Keratinocyte (primary cell): ENCODE results near the gene TGFB1I1. TPM values are rescaled to one million over a fixed set of nuclear protein-coding genes. Genes with fewer than 3 reads are reported as not detected.

Experiments used
- DNase-seq: peaks from one replicate; pipeline ENCODE4 v3.0.0-alpha.2; 2011; ENCODE audit warnings: low read depth, missing footprints, low spot score
- FAIRE-seq: peaks from 2 replicates; lab custom pipeline; 2011; peaks lifted over from hg19 to GRCh38; lab: Jason Lieb, UNC
- H2AFZ ChIP-seq: 2 replicates; pipeline ENCODE4 v1.6.0; 2012; ENCODE audit warnings: low read length, control low read depth, inconsistent platforms; ENCODE audit not compliant: control insufficient read depth
- H3K27ac ChIP-seq: 2 replicates; pipeline ENCODE4 v1.5.1; 2011; ENCODE audit warnings: low read length; ENCODE audit not compliant: control insufficient read depth, insufficient read depth
- H3K27me3 ChIP-seq: 3 replicates; pipeline ENCODE4 v1.6.0; 2011; ENCODE audit warnings: low read length; ENCODE audit not compliant: control insufficient read depth, insufficient read depth; ENCODE audit errors: extremely low read depth
- H3K36me3 ChIP-seq, 2 experiments: 2 replicates in 1 of 2; 3 replicates in 1 of 2; pipeline ENCODE4 v1.5.1; 2011; ENCODE audit warnings: low read length in 2 of 2, mild to moderate bottlenecking in 1 of 2; ENCODE audit not compliant: control insufficient read depth in 2 of 2, insufficient read depth in 2 of 2; ENCODE audit errors: extremely low read depth in 1 of 2
- H3K4me1 ChIP-seq: 3 replicates; pipeline ENCODE4 v1.5.1; 2011; ENCODE audit warnings: low read length; ENCODE audit not compliant: control insufficient read depth, insufficient read depth; ENCODE audit errors: extremely low read depth
- H3K4me2 ChIP-seq: 3 replicates; pipeline ENCODE4 v1.6.0; 2011; ENCODE audit warnings: low read depth, low read length; ENCODE audit not compliant: control insufficient read depth, insufficient read depth; ENCODE audit errors: extremely low read depth
- H3K4me3 ChIP-seq, 3 experiments: fragments of 200-600 bp in 1 of 3; sonication (generic) in 1 of 3; 2 replicates in 2 of 3; 3 replicates in 1 of 3; pipeline ENCODE4 v1.5.1; 2011 to 2016; ENCODE audit warnings: low read length in 3 of 3, mild to moderate bottlenecking in 3 of 3, control low read depth in 2 of 3, inconsistent platforms in 1 of 3, low read depth in 1 of 3, mixed read lengths in 1 of 3, mixed run types in 1 of 3, moderate library complexity in 1 of 3; ENCODE audit not compliant: control insufficient read depth in 2 of 3, insufficient read depth in 2 of 3; ENCODE audit errors: extremely low read depth in 1 of 3
- H3K79me2 ChIP-seq: 2 replicates; pipeline ENCODE4 v1.6.0; 2012; ENCODE audit warnings: low read length; ENCODE audit not compliant: control insufficient read depth, insufficient read depth
- H3K9ac ChIP-seq: 3 replicates; pipeline ENCODE4 v1.6.0; 2011; ENCODE audit warnings: low read length; ENCODE audit not compliant: control insufficient read depth, insufficient read depth; ENCODE audit errors: extremely low read depth
- H3K9me1 ChIP-seq: 3 replicates; pipeline ENCODE4 v1.6.0; 2011; ENCODE audit warnings: low read length; ENCODE audit not compliant: control insufficient read depth, insufficient read depth; ENCODE audit errors: extremely low read depth
- H3K9me3 ChIP-seq: 2 replicates; pipeline ENCODE4 v1.5.1; 2012; ENCODE audit warnings: low read depth, low read length; ENCODE audit not compliant: control insufficient read depth
- H4K20me1 ChIP-seq: 3 replicates; pipeline ENCODE4 v1.6.0; 2011; ENCODE audit warnings: low read length; ENCODE audit not compliant: control insufficient read depth, insufficient read depth; ENCODE audit errors: extremely low read depth
- EZH2 ChIP-seq: IDR thresholded peaks from one replicate; pipeline ENCODE4 v1.6.1; 2012; ENCODE audit warnings: inconsistent platforms, mild to moderate bottlenecking, low read length, moderate library complexity
- dilution Hi-C: fragments of 300-500 bp; cut with MboI; formaldehyde crosslinking; loops from one replicate; pipeline ENCODE4 v1.7.0; 2020; ENCODE audit warnings: low sequenced_read_pairs; ENCODE audit not compliant: extremely low pct_ligation_motif_present
- polyA plus RNA-seq, 5 experiments: library from polyadenylated mRNA; depleted of rRNA in 3 of 5; stranded (reverse) in 3 of 5; stranded (forward) in 1 of 5; unstranded in 1 of 5; fragments of >200 nt; gene quantifications; 1 replicate in 1 of 5; 2 replicates in 3 of 5; 3 replicates in 1 of 5; pipeline versions ENCODE4 v1.2.1 to v1.2.3, GENCODE V29; 2011 to 2012; ENCODE audit warnings: missing spikeins in 2 of 5, low read depth in 1 of 5, low replicate concordance in 1 of 5
- TF ChIP-seq, protein P1 (sequence below), 3 experiments: IDR thresholded peaks in 1 of 3; conservative IDR thresholded peaks in 1 of 3; optimal IDR thresholded peaks in 1 of 3; 2 replicates in 2 of 3; 3 replicates in 1 of 3; pipeline versions ENCODE3 to v1.5.1; 2011; ENCODE audit warnings: low read length in 3 of 3, mild to moderate bottlenecking in 3 of 3, moderate library complexity in 2 of 3, control low read depth in 1 of 3, inconsistent platforms in 1 of 3; ENCODE audit not compliant: insufficient read depth in 2 of 3; ENCODE audit errors: extremely low read depth in 1 of 3

The TGFB1I1 gene
- polyA plus RNA-seq, 1 donor (not counting 4 experiments of a cell fraction or from before 2014, with no cell fraction given) = 3.7 TPM

DNA sequence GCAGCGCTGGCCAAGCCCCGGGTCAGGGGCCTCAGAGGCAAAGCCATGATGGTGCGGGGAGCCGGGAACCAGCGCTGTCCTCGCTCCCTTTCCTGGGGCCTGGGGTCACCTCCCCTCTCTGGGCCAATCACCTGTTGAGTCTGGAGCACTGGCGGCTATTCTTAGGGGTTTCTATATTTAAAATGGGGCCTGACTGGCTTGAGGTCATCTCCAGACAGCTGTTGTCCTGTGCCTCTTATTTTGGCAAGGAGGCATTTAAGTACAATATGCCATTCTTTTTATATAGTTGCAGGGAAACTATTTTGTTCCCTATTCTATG, 43.7 kb upstream of the TGFB1I1 start, which contains the start of gene COX6A2:
COX6A2 (minus strand) TSS at position 82 of the 319 bp plus-strand sequence; CDS start at position 47, 35 bp downstream.
- DNase-seq (no peak), FAIRE-seq (no peak)
- TF ChIP-seq, protein P1, sequence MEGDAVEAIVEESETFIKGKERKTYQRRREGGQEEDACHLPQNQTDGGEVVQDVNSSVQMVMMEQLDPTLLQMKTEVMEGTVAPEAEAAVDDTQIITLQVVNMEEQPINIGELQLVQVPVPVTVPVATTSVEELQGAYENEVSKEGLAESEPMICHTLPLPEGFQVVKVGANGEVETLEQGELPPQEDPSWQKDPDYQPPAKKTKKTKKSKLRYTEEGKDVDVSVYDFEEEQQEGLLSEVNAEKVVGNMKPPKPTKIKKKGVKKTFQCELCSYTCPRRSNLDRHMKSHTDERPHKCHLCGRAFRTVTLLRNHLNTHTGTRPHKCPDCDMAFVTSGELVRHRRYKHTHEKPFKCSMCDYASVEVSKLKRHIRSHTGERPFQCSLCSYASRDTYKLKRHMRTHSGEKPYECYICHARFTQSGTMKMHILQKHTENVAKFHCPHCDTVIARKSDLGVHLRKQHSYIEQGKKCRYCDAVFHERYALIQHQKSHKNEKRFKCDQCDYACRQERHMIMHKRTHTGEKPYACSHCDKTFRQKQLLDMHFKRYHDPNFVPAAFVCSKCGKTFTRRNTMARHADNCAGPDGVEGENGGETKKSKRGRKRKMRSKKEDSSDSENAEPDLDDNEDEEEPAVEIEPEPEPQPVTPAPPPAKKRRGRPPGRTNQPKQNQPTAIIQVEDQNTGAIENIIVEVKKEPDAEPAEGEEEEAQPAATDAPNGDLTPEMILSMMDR (optimal IDR thresholded peaks at IDR 0.05 in 1 of 3, IDR thresholded peaks at IDR 0.05 in 1 of 3, conservative IDR thresholded peaks at IDR 0.05 in 1 of 3; ENCODE audit: extremely low read depth in 1 of 3, insufficient read depth in 2 of 3, low read length in 3 of 3) = no peak
- no peak for TF ChIP-seq EZH2
- Histone ChIP-seq H3K36me3 (no peaks in the 10 kb centered on the region), H3K9me1 (no peaks in the 10 kb centered on the region), H3K4me3 (peak within 1 kb of the TSS in 1 of 3 experiments; percentile 16), H3K9me3 (no peaks in the 10 kb centered on the region), H4K20me1 (no peaks in the 10 kb centered on the region), H3K4me2 (peak within 1 kb of the TSS; percentile 41), H3K9ac (no peak within 1 kb of the TSS), H3K79me2 (no peaks in the 10 kb centered on the region), H3K4me1 (peaks cover 4% of the 10 kb centered on the region), H3K27ac (no peak within 1 kb of the TSS), H3K27me3 (peaks cover 3% of the 10 kb centered on the region), H2AFZ (peak within 1 kb of the TSS; percentile 33)
- dilution Hi-C loops = no loop called here

DNA sequence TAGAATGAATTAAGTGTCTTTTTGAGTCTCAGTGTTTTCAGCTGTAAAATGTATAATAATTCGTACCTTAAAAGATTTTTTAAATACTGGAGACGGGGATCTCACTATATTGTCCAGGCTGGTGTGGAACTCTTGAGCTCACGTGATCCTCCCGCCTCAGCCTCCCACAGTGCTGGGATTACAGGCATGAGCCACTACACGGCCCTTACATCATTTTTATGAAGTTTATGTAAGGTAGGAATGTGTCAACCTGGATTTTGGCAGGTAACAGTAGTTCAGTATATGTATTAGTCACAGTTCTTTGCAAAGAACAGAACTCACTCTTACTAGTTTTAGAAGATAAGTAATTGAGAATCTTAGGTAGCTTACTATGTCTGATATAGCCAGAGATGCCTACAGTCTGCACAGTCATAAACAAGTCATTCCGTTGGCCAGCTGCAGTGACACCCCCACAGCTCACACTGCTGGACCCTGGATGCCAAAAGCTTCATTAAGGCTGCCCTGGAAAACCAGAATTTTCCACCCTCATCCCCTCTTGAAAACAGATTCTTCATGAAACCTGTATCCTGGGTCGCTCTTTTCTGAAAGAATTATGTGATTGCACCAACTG, 43.2 kb upstream of the TGFB1I1 start:
- TF ChIP-seq EZH2 = no peak
- TF ChIP-seq, protein P1 (optimal IDR thresholded peaks at IDR 0.05 in 1 of 3, IDR thresholded peaks at IDR 0.05 in 1 of 3, conservative IDR thresholded peaks at IDR 0.05 in 1 of 3; ENCODE audit: extremely low read depth in 1 of 3, insufficient read depth in 2 of 3, low read length in 3 of 3) = no peak
- H2AFZ ChIP-seq = no peak overlapping the region
- no peak overlapping the region for H3K4me3 ChIP-seq
- peaks cover 3% of the 10 kb centered on the region for H3K27me3 ChIP-seq
- no peaks in the 10 kb centered on the region for H3K9me3 ChIP-seq
- no peaks in the 10 kb centered on the region for H3K36me3 ChIP-seq
- H3K79me2 ChIP-seq = no peaks in the 10 kb centered on the region
- H3K4me2 ChIP-seq = no peak overlapping the region
- dilution Hi-C loops = no loop called here
- no peaks in the 10 kb centered on the region for H4K20me1 ChIP-seq
- H3K9ac ChIP-seq = no peak overlapping the region
- no peaks in the 10 kb centered on the region for H3K9me1 ChIP-seq
- FAIRE-seq (no peak), DNase-seq (no peak)
- peaks cover 4% of the 10 kb centered on the region for H3K4me1 ChIP-seq
- H3K27ac ChIP-seq = no peak overlapping the region
